ENCODE results near the gene PIGU. TPM values are rescaled to one million over a fixed set of nuclear protein-coding genes. Genes with fewer than 3 reads are reported as not detected.

The PIGU gene
- total and polyA plus RNA-seq, 2 of the 13 experiments (the other 11 are each of a cell fraction or from before 2014, with no cell fraction given): 45.5 to 231 TPM

DNA sequence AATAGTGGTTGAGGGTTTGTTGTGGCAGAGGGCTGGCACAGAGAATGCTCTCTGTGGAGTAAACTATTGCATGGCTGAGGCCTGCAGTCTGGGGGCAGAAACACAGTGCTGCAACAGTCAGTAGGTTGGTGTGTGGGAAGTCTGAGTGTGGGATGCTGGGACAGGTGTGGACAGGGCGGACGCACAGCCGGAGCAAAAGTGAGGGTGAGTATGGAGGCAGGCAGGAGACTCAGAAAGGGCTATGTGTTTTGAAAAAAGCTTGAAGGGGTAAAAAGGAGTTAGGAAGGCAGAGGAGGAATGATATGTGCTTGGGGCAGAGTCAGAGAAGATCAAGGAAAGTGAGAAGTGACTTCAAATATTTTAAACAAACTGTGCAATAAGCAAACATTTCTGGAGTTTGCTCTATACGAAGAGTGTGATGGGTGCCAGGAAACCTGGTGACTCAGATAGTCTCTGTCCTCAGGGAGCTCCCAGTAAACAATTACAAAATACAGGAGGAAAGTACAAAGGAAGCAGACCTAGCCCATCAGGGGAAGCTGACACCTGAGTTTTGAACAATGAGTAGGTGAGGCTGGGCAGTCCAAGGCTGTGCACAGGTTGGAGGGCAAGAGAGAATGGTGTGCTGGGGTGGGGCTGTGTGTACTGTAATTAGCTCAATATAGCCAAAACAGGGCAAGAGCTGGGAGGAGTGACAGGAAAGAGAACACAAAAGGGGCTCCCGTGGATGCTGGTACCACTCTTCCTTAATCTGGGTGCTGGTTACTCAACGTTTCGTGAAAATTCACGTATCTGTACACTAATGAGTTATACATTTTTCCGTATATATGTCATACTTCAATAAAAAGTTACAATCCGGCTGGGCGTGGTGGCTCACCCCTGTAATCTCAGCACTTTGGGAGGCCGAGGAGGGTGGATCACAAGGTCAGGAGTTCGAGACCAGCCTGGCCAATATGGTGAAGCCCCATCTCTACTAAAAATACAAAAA, 55.2 kb downstream of the PIGU start (continued):
- peak; percentile 46 for TF ChIP-seq BHLHE40 (IDR thresholded peaks at IDR 0.05; ENCODE audit: low read length)
- TF ChIP-seq, protein P1, sequence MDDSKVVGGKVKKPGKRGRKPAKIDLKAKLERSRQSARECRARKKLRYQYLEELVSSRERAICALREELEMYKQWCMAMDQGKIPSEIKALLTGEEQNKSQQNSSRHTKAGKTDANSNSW (CRISPR knock-in tag; IDR thresholded peaks at IDR 0.05; ENCODE audit: borderline replicate concordance): no peak
- peak; percentile 62; the same call in 1 of the 2 replicates for TF ChIP-seq ZNF12 (CRISPR knock-in tag; IDR thresholded peaks at IDR 0.05)
- TF ChIP-seq NFYC (CRISPR knock-in tag; IDR thresholded peaks at IDR 0.05): peak; percentile 13; the same call in 1 of the 2 replicates
- TF ChIP-seq ZNF484 (CRISPR knock-in tag; IDR thresholded peaks at IDR 0.05; ENCODE audit: borderline replicate concordance, low read depth): no peak; the same call in 1 of the 2 replicates
- peak; percentile 81 for TF ChIP-seq REPIN1 (CRISPR knock-in tag; IDR thresholded peaks at IDR 0.05; ENCODE audit: borderline replicate concordance, low read depth)
- peak; percentile 79; the same call in 1 of the 2 replicates for TF ChIP-seq CCDC6 (CRISPR knock-in tag; IDR thresholded peaks at IDR 0.05)
- TF ChIP-seq, protein P2, sequence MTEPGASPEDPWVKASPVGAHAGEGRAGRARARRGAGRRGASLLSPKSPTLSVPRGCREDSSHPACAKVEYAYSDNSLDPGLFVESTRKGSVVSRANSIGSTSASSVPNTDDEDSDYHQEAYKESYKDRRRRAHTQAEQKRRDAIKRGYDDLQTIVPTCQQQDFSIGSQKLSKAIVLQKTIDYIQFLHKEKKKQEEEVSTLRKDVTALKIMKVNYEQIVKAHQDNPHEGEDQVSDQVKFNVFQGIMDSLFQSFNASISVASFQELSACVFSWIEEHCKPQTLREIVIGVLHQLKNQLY (CRISPR knock-in tag; IDR thresholded peaks at IDR 0.05): peak; percentile 69; the same call in 1 of the 2 replicates
- TF ChIP-seq ZNF441 (CRISPR knock-in tag; IDR thresholded peaks at IDR 0.05; ENCODE audit: borderline replicate concordance): peak; percentile 38; the same call in 1 of the 2 replicates
- peak; percentile 21; the same call in 1 of the 2 replicates for TF ChIP-seq ZSCAN22 (CRISPR knock-in tag; IDR thresholded peaks at IDR 0.05)
- TF ChIP-seq MAZ (IDR thresholded peaks at IDR 0.05; ENCODE audit: borderline replicate concordance, low read depth, low read length): no peak
- TF ChIP-seq MAZ (CRISPR knock-in tag; IDR thresholded peaks at IDR 0.05; ENCODE audit: low read depth): peak; percentile 55; the same call in 1 of the 2 replicates
- no peak for TF ChIP-seq ZNF720 (CRISPR knock-in tag; IDR thresholded peaks at IDR 0.05)
- TF ChIP-seq, protein P3, sequence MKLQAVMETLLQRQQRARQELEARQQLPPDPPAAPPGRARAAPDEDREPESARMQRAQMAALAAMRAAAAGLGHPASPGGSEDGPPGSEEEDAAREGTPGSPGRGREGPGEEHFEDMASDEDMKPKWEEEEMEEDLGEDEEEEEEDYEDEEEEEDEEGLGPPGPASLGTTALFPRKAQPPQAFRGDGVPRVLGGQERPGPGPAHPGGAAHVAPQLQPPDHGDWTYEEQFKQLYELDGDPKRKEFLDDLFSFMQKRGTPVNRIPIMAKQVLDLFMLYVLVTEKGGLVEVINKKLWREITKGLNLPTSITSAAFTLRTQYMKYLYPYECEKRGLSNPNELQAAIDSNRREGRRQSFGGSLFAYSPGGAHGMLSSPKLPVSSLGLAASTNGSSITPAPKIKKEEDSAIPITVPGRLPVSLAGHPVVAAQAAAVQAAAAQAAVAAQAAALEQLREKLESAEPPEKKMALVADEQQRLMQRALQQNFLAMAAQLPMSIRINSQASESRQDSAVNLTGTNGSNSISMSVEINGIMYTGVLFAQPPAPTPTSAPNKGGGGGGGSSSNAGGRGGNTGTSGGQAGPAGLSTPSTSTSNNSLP (IDR thresholded peaks at IDR 0.05; ENCODE audit: low read depth, low read length): peak; percentile 74
- TF ChIP-seq, protein P4, sequence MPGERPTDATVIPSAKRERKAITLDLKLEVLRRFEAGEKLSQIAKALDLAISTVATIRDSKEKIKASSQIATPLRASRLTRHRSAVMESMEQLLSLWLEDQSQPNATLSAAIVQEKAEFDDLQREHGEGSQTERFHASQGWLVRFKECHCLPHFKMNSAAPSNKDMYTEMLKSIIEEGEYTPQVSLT (CRISPR knock-in tag; IDR thresholded peaks at IDR 0.05; ENCODE audit: borderline replicate concordance, low read depth): 0 out of 2 replicates have a peak, but pooled peaks have one; percentile 88
- peak; percentile 93; the same call in 1 of the 2 replicates for TF ChIP-seq RXRA (CRISPR knock-in tag; IDR thresholded peaks at IDR 0.05)
- 0 out of 2 replicates have a peak, but pooled peaks have one; percentile 77 for TF ChIP-seq HOXA9 (CRISPR knock-in tag; IDR thresholded peaks at IDR 0.05; ENCODE audit: borderline replicate concordance)
- TF ChIP-seq, protein P5, sequence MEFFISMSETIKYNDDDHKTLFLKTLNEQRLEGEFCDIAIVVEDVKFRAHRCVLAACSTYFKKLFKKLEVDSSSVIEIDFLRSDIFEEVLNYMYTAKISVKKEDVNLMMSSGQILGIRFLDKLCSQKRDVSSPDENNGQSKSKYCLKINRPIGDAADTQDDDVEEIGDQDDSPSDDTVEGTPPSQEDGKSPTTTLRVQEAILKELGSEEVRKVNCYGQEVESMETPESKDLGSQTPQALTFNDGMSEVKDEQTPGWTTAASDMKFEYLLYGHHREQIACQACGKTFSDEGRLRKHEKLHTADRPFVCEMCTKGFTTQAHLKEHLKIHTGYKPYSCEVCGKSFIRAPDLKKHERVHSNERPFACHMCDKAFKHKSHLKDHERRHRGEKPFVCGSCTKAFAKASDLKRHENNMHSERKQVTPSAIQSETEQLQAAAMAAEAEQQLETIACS (CRISPR knock-in tag; IDR thresholded peaks at IDR 0.05): no peak
- TF ChIP-seq ZKSCAN5 (CRISPR knock-in tag; IDR thresholded peaks at IDR 0.05): no peak
- peak; percentile 94 for TF ChIP-seq ZNF430 (CRISPR knock-in tag; IDR thresholded peaks at IDR 0.05)
- peak; percentile 99 for TF ChIP-seq FOXA3 (CRISPR knock-in tag; IDR thresholded peaks at IDR 0.05)
- TF ChIP-seq, protein P6, sequence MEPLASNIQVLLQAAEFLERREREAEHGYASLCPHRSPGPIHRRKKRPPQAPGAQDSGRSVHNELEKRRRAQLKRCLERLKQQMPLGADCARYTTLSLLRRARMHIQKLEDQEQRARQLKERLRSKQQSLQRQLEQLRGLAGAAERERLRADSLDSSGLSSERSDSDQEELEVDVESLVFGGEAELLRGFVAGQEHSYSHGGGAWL (CRISPR knock-in tag; IDR thresholded peaks at IDR 0.05): no peak
- TF ChIP-seq ZNF33A (CRISPR knock-in tag; IDR thresholded peaks at IDR 0.05; ENCODE audit: borderline replicate concordance): peak; percentile 71; the same call in 1 of the 2 replicates
